Measurements from ENCODE around the gene MGME1. TPM values are rescaled to one million over a fixed set of nuclear protein-coding genes. Genes with fewer than 3 reads are reported as not detected.

Gene MGME1
- total RNA-seq, 1 experiment from 2014 or later, result 56.0 TPM

DNA sequence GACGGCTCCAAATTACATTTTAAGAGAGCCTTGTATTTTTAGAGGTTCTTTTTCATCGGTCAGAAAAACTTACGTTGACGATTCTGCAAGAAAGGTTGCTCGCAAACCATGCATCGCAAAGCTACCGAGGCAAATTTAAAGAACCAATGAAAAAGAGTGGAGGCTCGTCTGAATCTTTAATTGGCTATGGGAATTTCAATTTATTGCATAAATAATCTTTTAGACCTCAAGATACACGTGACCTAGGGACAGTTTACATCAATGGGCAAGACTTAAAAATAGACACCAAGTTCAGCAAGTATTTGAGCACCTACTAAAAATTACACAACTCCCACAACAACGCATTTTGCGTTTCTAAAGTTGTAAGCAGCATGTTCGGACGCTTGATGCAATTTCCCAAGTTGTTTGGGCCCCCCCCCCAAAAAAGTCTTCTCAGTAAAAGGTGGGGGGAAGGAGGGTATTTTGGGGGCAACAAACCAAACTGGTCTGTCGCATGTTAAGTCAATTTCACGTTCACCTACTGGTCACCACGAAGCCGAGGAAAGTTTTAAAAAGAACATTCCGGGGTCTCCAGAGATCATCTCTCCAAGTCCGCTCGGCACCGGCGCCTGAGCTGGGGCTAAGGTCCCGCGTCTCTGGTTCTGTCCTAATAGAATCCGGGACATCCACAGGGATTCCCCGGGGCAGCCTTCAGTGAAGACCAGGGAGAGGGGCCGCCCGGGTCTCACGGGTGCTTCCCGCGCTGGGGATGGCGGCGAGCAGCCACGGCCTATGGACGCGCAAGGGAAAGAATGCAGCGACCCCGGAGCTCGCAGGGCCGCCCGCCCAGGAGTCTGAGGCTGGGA is 1.1 kb upstream of the MGME1 start (continued):
- TF ChIP-seq, protein P1, sequence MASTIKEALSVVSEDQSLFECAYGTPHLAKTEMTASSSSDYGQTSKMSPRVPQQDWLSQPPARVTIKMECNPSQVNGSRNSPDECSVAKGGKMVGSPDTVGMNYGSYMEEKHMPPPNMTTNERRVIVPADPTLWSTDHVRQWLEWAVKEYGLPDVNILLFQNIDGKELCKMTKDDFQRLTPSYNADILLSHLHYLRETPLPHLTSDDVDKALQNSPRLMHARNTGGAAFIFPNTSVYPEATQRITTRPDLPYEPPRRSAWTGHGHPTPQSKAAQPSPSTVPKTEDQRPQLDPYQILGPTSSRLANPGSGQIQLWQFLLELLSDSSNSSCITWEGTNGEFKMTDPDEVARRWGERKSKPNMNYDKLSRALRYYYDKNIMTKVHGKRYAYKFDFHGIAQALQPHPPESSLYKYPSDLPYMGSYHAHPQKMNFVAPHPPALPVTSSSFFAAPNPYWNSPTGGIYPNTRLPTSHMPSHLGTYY (CRISPR knock-in tag; IDR thresholded peaks at IDR 0.05), result 0 out of 2 replicates have a peak, but pooled peaks have one; percentile 47

DNA sequence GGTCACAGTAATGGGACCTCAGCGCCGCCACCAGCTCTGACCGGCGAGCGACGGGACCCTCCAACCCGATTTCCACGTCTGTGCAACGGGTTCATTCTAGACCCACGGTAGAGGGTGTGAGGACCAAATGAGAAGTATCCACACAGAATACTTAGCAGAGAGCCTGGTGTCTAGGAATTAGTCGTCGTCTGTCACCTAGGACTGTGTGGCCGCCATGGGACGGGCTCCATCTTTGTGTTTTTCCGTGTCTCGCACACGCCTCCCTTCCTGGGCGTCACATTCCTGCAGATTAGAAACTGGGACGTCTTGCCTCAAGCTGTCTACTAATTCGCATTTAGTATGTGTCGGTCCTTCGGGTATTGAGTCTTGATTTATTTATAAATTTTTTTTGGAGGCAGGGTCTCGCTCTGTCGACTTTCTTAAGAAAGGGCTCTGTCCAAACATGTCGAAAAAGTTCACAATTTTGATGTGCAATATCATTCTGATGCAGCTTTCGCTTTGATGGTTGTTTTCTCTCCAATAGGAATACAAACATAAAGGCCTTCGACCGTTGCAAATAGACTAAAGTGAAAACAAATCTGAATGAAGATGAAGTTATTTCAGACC is 563 bp downstream of the MGME1 start:
- peaks cover 54% of the 10 kb centered on the region for H3K4me1 Mint-ChIP-seq
- ATAC-seq, result peak; percentile 3
- no peaks in the 10 kb centered on the region for H3K9me3 Mint-ChIP-seq
- H3K36me3 Mint-ChIP-seq, result peaks cover 51% of the 10 kb centered on the region
- H3K27me3 Mint-ChIP-seq (ENCODE audit: low read depth), result no peaks in the 10 kb centered on the region
- H3K27ac Mint-ChIP-seq, result peak overlapping the region; percentile 99
- no peak for DNase-seq (ENCODE audit: low spot score)
- CTCF ChIA-PET, result no interaction called here
- H3K4me3 Mint-ChIP-seq, result peak overlapping the region; percentile 82
- POLR2A ChIA-PET, result interaction anchor here (1.3 to 2.2 kb wide), 3 partner anchors 13 to 399 kb away, joined by 3 to 6 read pairs (median 5); partner anchors contain the start of gene DSTN
- TF ChIP-seq, protein P2, sequence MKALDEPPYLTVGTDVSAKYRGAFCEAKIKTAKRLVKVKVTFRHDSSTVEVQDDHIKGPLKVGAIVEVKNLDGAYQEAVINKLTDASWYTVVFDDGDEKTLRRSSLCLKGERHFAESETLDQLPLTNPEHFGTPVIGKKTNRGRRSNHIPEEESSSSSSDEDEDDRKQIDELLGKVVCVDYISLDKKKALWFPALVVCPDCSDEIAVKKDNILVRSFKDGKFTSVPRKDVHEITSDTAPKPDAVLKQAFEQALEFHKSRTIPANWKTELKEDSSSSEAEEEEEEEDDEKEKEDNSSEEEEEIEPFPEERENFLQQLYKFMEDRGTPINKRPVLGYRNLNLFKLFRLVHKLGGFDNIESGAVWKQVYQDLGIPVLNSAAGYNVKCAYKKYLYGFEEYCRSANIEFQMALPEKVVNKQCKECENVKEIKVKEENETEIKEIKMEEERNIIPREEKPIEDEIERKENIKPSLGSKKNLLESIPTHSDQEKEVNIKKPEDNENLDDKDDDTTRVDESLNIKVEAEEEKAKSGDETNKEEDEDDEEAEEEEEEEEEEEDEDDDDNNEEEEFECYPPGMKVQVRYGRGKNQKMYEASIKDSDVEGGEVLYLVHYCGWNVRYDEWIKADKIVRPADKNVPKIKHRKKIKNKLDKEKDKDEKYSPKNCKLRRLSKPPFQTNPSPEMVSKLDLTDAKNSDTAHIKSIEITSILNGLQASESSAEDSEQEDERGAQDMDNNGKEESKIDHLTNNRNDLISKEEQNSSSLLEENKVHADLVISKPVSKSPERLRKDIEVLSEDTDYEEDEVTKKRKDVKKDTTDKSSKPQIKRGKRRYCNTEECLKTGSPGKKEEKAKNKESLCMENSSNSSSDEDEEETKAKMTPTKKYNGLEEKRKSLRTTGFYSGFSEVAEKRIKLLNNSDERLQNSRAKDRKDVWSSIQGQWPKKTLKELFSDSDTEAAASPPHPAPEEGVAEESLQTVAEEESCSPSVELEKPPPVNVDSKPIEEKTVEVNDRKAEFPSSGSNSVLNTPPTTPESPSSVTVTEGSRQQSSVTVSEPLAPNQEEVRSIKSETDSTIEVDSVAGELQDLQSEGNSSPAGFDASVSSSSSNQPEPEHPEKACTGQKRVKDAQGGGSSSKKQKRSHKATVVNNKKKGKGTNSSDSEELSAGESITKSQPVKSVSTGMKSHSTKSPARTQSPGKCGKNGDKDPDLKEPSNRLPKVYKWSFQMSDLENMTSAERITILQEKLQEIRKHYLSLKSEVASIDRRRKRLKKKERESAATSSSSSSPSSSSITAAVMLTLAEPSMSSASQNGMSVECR (CRISPR knock-in tag; IDR thresholded peaks at IDR 0.05; ENCODE audit: borderline replicate concordance), result 0 out of 2 replicates have a peak, but pooled peaks have one; percentile 17
- TF ChIP-seq, protein P3, sequence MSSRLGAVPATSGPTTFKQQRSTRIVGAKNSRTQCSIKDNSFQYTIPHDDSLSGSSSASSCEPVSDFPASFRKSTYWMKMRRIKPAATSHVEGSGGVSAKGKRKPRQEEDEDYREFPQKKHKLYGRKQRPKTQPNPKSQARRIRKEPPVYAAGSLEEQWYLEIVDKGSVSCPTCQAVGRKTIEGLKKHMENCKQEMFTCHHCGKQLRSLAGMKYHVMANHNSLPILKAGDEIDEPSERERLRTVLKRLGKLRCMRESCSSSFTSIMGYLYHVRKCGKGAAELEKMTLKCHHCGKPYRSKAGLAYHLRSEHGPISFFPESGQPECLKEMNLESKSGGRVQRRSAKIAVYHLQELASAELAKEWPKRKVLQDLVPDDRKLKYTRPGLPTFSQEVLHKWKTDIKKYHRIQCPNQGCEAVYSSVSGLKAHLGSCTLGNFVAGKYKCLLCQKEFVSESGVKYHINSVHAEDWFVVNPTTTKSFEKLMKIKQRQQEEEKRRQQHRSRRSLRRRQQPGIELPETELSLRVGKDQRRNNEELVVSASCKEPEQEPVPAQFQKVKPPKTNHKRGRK (CRISPR knock-in tag; IDR thresholded peaks at IDR 0.05; ENCODE audit: borderline replicate concordance), result no peak
- TF ChIP-seq RORB (CRISPR knock-in tag; IDR thresholded peaks at IDR 0.05) (no peak), ATF1 (CRISPR knock-in tag; IDR thresholded peaks at IDR 0.05) (0 out of 2 replicates have a peak, but pooled peaks have one; percentile 3), FOXJ3 (CRISPR knock-in tag; IDR thresholded peaks at IDR 0.05; ENCODE audit: borderline replicate concordance) (no peak), PRRX2 (CRISPR knock-in tag; IDR thresholded peaks at IDR 0.05) (no peak), ZNF219 (CRISPR knock-in tag; IDR thresholded peaks at IDR 0.05; ENCODE audit: borderline replicate concordance) (no peak), JAZF1 (CRISPR knock-in tag; IDR thresholded peaks at IDR 0.05) (no peak), E2F4 (CRISPR knock-in tag; IDR thresholded peaks at IDR 0.05; ENCODE audit: borderline replicate concordance, low read depth) (no peak), ZNF396 (CRISPR knock-in tag; IDR thresholded peaks at IDR 0.05; ENCODE audit: borderline replicate concordance) (no peak), MLX (CRISPR knock-in tag; IDR thresholded peaks at IDR 0.05) (no peak), ESRRA (CRISPR knock-in tag; IDR thresholded peaks at IDR 0.05; ENCODE audit: borderline replicate concordance) (no peak), E2F5 (CRISPR knock-in tag; IDR thresholded peaks at IDR 0.05) (no peak), ZNF263 (CRISPR knock-in tag; IDR thresholded peaks at IDR 0.05; ENCODE audit: low read depth) (no peak), ZNF281 (CRISPR knock-in tag; IDR thresholded peaks at IDR 0.05) (no peak), CBFB (CRISPR knock-in tag; IDR thresholded peaks at IDR 0.05; ENCODE audit: low read depth) (no peak), EMX1 (CRISPR knock-in tag; IDR thresholded peaks at IDR 0.05) (no peak)
- TF ChIP-seq, protein P4, sequence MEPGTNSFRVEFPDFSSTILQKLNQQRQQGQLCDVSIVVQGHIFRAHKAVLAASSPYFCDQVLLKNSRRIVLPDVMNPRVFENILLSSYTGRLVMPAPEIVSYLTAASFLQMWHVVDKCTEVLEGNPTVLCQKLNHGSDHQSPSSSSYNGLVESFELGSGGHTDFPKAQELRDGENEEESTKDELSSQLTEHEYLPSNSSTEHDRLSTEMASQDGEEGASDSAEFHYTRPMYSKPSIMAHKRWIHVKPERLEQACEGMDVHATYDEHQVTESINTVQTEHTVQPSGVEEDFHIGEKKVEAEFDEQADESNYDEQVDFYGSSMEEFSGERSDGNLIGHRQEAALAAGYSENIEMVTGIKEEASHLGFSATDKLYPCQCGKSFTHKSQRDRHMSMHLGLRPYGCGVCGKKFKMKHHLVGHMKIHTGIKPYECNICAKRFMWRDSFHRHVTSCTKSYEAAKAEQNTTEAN (CRISPR knock-in tag; IDR thresholded peaks at IDR 0.05), result peak; percentile 3
